Measurements from ENCODE around the gene HTR3A. TPM values are rescaled to one million over a fixed set of nuclear protein-coding genes. Genes with fewer than 3 reads are reported as not detected.

HTR3A gene
- total RNA-seq, 3 donors from 2014 or later = 0.33 TPM; not detected in 2

DNA sequence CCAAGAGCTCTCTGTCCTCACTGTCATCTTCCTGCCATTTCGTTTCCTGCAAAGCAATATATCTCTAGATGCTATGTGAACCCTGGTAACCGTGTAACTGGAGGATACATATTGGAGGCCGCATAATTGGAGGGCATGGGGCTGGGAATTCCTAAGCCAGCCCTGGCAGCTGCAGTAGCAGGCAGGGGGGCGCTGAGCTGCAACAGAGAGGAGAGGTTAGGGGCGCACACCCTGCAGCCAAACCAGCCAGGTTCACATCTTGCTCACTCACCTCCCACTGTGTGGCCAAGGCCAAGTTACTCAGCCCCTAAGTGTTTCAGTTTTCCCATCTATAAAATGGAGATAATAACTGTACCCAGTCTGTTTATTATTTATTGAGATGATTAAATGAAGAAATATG, 44.7 kb downstream of the HTR3A start:
- TF ChIP-seq POLR2AphosphoS5 (IDR thresholded peaks at IDR 0.05) (no peak), POLR2A (IDR thresholded peaks at IDR 0.05) (no peak)
- TF ChIP-seq, protein P1, sequence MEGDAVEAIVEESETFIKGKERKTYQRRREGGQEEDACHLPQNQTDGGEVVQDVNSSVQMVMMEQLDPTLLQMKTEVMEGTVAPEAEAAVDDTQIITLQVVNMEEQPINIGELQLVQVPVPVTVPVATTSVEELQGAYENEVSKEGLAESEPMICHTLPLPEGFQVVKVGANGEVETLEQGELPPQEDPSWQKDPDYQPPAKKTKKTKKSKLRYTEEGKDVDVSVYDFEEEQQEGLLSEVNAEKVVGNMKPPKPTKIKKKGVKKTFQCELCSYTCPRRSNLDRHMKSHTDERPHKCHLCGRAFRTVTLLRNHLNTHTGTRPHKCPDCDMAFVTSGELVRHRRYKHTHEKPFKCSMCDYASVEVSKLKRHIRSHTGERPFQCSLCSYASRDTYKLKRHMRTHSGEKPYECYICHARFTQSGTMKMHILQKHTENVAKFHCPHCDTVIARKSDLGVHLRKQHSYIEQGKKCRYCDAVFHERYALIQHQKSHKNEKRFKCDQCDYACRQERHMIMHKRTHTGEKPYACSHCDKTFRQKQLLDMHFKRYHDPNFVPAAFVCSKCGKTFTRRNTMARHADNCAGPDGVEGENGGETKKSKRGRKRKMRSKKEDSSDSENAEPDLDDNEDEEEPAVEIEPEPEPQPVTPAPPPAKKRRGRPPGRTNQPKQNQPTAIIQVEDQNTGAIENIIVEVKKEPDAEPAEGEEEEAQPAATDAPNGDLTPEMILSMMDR (IDR thresholded peaks at IDR 0.05) = no peak
- Histone ChIP-seq H3K4me3 (no peak overlapping the region), H3K9me3 (no peaks in the 10 kb centered on the region), H3K4me1 (no peaks in the 10 kb centered on the region), H3K36me3 (no peaks in the 10 kb centered on the region), H3K27me3 (no peaks in the 10 kb centered on the region), H3K27ac (no peak overlapping the region)
- DNase-seq (ENCODE audit: low spot score in 2 of 2) = no peak
- intact Hi-C loops (cut with DNase I; ENCODE audit: low total_unique reads) = no loop called here

DNA sequence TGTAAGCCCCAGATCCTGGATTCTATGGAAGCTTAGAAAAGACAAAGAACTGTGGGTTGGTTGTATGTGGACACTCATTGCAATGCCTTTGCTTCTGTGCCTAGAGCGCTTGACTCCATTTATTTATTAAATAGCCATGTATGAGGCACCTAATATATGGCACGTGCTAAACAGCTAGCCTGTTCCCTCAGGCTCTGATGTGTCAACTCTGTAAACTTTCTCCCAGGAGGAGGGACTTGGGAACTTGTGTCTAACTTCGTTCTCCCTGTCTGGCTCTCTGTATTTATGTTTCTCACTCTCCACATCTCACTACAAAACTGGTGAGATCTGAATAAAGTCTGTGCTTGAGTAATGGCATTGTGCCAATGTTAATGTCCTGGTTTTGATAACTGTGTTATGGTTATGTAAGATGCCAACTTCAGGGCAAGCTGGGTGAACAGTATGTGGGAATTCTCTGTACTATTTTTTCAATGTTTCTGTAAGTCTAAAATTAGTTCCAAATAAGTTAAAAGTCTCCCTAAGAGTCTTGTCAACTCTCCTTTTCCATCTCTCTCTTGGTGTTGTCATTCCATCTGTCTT, 50.5 kb downstream of the HTR3A start:
- H3K27ac ChIP-seq = no peak overlapping the region
- H3K36me3 ChIP-seq = no peaks in the 10 kb centered on the region
- H3K4me1 ChIP-seq = no peaks in the 10 kb centered on the region
- no peaks in the 10 kb centered on the region for H3K9me3 ChIP-seq
- intact Hi-C loops (cut with DNase I; ENCODE audit: low total_unique reads) = no loop called here
- peaks cover 0 to 4% of the 10 kb centered on the region in 2 donors for H3K27me3 ChIP-seq
- H3K4me3 ChIP-seq = no peak overlapping the region
- TF ChIP-seq POLR2A (IDR thresholded peaks at IDR 0.05) (no peak), POLR2AphosphoS5 (IDR thresholded peaks at IDR 0.05) (no peak)
- TF ChIP-seq, protein P1 (IDR thresholded peaks at IDR 0.05) = no peak
- no peak for DNase-seq (ENCODE audit: low spot score in 2 of 2)

DNA sequence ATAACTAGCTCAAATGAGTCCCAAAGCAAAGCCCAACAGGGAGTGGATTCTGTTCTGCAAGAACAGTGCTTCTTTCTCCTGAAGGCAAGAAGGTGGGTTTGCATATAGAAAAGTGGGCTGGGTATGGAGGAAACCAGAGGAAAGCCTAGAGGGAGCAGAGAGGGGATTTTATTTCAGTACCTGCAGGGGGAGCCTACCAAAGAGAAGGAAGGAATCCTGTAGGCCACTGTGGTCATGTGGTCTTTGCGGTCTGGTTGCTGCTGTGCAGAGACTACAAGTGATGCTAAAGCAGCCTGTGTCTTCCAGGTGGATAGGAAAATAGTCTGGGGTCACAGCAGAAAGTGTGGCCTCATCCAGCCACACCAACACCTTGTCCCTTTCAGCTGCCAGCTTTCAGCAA, 51.4 kb downstream of the HTR3A start:
- H3K9me3 ChIP-seq = no peaks in the 10 kb centered on the region
- peaks cover 0 to 4% of the 10 kb centered on the region in 2 donors for H3K27me3 ChIP-seq
- H3K27ac ChIP-seq = no peak overlapping the region
- no peaks in the 10 kb centered on the region for H3K4me1 ChIP-seq
- TF ChIP-seq POLR2A (IDR thresholded peaks at IDR 0.05) = no peak
- TF ChIP-seq, protein P1 (IDR thresholded peaks at IDR 0.05) = no peak
- TF ChIP-seq POLR2AphosphoS5 (IDR thresholded peaks at IDR 0.05) = no peak
- no peak overlapping the region for H3K4me3 ChIP-seq
- intact Hi-C loops (cut with DNase I; ENCODE audit: low total_unique reads) = no loop called here
- no peaks in the 10 kb centered on the region for H3K36me3 ChIP-seq
- DNase-seq (ENCODE audit: low spot score in 2 of 2) = no peak

DNA sequence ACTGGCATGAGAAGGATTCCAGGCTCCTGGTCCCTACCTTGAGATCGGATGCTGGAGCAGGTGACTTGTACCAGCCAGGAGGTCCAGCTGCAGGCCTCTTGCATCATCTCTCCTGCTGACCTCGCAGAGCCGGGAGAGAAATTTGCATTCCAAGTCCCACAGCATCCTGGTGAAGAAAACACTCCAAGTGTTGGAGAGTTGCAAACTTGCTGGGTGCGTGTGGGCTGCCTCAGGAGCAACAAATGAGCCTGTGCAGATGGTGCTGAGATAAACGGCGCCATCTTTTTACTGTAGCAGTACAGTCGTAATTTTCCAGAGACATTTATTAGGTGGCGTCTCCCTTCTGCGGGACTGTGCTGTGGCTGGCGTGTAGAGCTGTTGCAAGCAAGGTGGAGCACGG, 52.5 kb downstream of the HTR3A start:
- intact Hi-C loops (cut with DNase I; ENCODE audit: low total_unique reads) = no loop called here
- TF ChIP-seq POLR2A (IDR thresholded peaks at IDR 0.05) = no peak
- TF ChIP-seq, protein P1 (IDR thresholded peaks at IDR 0.05) = no peak
- no peak for TF ChIP-seq POLR2AphosphoS5 (IDR thresholded peaks at IDR 0.05)
- H3K27ac ChIP-seq = no peak overlapping the region

DNA sequence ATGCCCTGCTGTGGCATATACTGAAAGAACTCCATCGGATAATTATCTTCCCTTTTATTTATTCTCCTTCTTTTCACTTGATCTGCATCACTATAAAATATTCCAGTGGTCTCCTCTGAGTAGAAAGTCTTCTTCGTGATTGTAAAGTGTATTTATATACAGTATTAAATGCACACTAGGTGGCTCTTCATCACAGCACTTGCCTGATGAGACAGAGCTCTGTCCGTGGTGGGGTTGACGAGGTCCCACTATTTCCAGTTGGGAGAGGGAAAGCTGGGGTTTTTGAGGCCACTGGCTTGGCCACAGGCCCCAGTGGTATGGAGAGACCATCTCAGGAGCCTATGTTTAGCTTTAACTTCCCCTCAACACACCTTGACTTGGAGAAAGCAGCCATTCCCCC, 53.0 kb downstream of the HTR3A start:
- intact Hi-C loops (cut with DNase I; ENCODE audit: low total_unique reads) = no loop called here

More for the DNA sequence above, 52.5 kb downstream of the HTR3A start:
- DNase-seq (ENCODE audit: low spot score in 2 of 2) = no peak
- peaks cover 0 to 4% of the 10 kb centered on the region in 2 donors for H3K27me3 ChIP-seq
- H3K4me1 ChIP-seq = no peaks in the 10 kb centered on the region
- H3K36me3 ChIP-seq = no peaks in the 10 kb centered on the region
- no peak overlapping the region for H3K4me3 ChIP-seq
- no peaks in the 10 kb centered on the region for H3K9me3 ChIP-seq

More for the DNA sequence above, 53.0 kb downstream of the HTR3A start:
- no peaks in the 10 kb centered on the region for H3K9me3 ChIP-seq
- H3K27ac ChIP-seq = no peak overlapping the region
- no peak overlapping the region for H3K4me3 ChIP-seq
- H3K36me3 ChIP-seq = no peaks in the 10 kb centered on the region
- H3K4me1 ChIP-seq = no peaks in the 10 kb centered on the region
- no peak for DNase-seq (ENCODE audit: low spot score in 2 of 2)
- H3K27me3 ChIP-seq = peaks cover 0 to 4% of the 10 kb centered on the region in 2 donors
- TF ChIP-seq, protein P1 (IDR thresholded peaks at IDR 0.05) = no peak
- TF ChIP-seq POLR2AphosphoS5 (IDR thresholded peaks at IDR 0.05) (no peak), POLR2A (IDR thresholded peaks at IDR 0.05) (no peak)
